Ureter (tissue), 1 donor: ENCODE data around the gene ITPR1. TPM values are rescaled to one million over a fixed set of nuclear protein-coding genes. Genes with fewer than 3 reads are reported as not detected.

Source experiments
- DNase-seq: peaks from one replicate; pipeline ENCODE4 v3.0.0-alpha.2; 2020; ENCODE audit warnings: low spot score
- total RNA-seq: library from RNA; stranded (reverse); gene quantifications from one replicate; pipeline ENCODE4 v1.2.4, GENCODE V29; 2023
- donor health status: DM: yes; HTN: yes; CAD: no.

Gene ITPR1
- total RNA-seq, 1 donor from 2014 or later = 98.1 TPM

DNA sequence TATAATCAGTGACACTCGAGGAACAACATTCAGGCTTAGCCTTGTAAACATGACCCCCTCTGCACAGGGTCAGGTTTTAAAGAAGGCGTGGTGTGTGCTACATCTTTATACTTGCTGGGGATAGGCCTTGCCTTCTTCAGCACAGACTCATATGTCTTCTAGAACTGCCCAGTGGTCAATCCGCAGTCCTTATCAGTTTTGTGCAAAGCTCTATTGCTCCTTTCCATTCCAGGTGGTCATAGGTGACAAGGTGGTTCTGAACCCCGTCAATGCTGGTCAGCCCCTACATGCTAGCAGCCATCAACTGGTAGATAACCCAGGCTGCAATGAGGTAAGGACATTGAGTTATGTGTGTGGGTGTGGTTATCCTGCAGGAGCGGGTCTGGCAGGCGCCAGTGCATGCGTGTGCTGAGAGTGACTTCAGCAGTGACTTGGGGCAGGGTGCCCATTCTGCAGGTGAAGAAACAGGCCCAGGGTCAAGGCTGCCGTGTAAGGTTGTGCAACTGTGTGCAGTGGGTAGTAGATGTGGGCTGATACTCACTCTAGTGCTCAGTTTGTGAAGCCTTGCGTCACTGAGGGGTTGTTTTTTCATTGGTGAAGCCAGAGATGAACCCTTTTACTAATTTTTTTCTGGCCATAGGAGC is 150.9 kb downstream of the ITPR1 start:
- no peak for DNase-seq

- no peak for DNase-seq
Observed at GRCh38 chr3:4644951-4645350, 151.8 kb downstream of the ITPR1 start.

- DNase-seq = no peak
Observed at GRCh38 chr3:4645468-4645867, 152.3 kb downstream of the ITPR1 start.

- DNase-seq = no peak
Observed at GRCh38 chr3:4647411-4647810, 154.3 kb downstream of the ITPR1 start.

GRCh38 chr3:4655145-4656045 is 162.2 kb downstream of the ITPR1 start:
- no peak for DNase-seq

DNA sequence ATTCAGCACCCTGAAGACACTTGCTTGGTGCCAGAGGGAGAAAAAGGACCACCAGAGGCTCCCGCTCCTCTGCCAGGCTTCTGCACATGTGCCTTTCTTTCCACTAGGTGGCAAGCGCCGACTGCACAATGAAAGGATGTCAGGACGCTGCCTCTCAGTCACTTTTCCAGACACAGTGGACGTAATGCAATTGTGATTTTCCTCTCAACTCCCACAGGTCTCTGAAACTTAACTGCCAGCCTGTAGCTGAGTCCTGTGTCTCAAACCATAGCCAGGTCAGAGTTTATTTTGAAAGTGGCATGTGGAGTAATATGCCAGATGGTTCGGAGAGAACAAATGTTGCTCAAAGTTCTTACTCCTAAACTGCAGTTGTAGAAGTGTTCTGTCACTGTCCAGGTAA is 162.9 kb downstream of the ITPR1 start:
- DNase-seq = peak; percentile 59

- no peak for DNase-seq
Observed at GRCh38 chr3:4656626-4657328, 163.6 kb downstream of the ITPR1 start.

DNA sequence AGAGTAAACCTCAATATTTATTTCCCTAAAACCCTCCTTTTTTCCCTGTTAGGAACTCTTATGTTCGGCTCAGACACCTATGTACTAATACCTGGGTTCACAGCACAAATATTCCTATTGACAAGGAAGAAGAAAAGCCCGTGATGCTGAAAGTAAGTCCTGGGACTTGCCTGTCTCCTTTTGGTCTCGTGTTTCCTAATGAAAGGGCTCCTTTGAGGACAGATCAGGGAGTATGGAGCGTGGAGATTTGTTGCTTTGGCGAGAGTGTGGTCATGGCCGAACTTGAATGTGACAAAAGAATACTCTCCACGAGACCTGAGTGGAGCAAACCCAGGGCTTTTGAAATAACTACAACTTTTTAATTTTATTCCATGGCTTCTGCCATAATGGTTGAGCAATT is 167.8 kb downstream of the ITPR1 start:
- DNase-seq = no peak

DNA sequence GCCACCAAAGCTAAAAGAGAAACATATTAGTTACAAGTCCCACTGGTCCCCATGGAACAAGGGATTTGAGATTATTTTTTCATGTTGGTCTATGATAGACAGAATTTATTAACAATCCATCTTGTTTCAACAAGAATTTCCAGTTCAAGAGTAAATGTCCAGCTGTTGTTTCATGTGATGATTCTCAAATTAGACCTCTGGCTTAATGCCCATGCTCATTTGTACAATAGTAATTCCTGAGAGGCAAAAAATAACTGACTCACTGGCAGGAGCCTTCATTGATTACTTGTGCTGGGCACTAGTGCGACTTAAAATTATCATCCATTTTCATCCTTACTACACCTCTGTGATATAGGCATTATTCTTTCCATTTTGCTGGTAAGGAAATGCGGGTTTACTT is 171.3 kb downstream of the ITPR1 start:
- DNase-seq = no peak

DNA sequence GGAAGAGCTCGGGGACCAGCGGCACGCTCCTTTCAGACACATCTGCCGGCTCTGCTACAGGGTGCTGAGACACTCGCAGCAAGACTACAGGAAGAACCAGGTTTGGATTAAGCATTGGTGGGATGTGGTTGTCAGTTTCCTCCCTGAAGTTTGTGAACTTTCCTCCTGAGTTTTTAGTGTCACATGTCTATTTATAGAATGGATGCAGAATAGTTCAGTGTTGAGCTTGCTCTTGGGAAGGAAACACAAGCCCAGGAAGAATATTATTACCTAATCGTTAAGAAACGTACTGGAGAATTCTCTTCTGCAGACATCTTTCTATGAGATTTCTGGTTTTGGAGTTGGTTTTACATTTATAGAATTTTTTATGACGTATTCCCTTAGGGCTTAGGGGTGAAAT is 172.0 kb downstream of the ITPR1 start:
- no peak for DNase-seq

DNA sequence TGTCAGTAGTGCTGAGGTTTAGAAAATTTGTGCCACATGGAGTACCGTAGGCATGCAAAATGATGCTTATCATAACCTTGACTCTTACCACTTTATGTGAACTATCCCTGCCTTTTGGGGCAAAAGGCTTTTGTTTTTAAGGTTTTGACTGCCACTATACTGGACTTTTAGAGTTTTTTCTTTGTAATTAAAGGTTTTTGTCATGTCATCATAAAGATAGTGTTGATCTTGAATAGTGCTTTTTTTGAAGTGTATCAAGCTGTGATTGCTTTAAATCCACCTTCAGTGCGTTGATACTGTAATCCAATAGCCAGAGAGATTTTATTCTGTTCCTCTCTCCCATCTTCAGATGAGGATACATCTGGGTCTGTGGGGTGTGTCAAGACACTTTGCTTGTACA is 172.9 kb downstream of the ITPR1 start:
- no peak for DNase-seq

- DNase-seq = no peak
Observed at GRCh38 chr3:4670352-4670751, 177.2 kb downstream of the ITPR1 start.

GRCh38 chr3:4672725-4673275 is 179.7 kb downstream of the ITPR1 start:
- no peak for DNase-seq

DNA sequence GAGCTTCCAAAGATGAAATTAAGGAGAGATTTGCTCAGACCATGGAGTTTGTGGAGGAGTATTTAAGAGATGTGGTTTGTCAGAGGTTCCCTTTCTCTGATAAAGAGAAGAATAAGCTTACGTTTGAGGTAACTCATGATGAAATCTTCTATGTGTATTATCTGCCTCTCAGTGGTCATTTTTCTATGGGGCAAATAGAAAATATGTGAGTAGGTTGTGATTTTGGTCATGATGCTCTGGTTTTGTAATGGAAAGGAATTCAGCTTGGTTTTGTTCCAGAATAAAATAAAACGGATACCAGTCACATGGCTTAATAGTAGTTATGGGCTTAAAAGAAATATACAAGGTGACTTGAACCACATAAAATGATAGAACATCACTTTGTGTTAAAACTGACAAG is 181.1 kb downstream of the ITPR1 start:
- no peak for DNase-seq

GRCh38 chr3:4675704-4676103 is 182.6 kb downstream of the ITPR1 start:
- DNase-seq = no peak

DNA sequence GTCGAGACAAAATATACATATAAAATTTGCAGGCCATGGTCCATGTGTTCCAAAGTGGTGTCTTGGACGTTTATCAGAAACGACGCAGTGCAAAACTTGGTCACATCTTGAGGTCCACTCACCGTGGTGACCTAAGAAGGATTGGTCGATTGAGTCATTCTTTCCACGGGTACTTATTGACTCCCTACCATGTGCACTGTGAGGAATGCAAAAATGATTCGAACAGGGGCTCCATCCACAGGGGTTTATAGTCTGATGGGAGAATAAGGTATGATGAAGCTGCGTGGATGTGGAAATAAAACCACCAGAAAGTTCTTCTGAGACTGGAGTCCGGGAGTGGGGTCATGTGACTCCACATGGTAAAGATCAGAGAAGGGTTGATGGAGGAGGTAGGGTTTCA is 185.2 kb downstream of the ITPR1 start:
- no peak for DNase-seq

GRCh38 chr3:4680227-4680691 is 187.1 kb downstream of the ITPR1 start:
- no peak for DNase-seq

DNA sequence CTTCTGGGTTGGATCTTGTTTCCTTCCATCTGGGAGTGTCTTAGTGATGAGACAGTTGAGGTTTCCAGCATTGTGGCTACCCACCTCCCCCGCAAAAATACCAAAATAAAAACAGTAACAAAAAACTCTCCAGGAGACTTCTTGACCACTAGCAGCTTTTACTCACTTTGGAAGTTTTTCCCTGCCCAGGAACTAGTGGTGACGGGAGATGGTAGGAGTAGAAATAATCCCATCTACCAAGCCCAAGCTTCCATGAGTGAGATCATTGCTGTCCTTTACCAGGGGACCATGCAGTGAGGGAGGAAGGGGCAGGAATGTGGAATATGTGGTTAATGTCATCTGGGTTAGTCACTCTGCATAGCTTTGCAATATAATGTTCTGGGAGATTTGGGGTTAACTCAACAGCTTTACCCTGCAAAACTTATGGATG is 187.7 kb downstream of the ITPR1 start:
- no peak for DNase-seq

DNA sequence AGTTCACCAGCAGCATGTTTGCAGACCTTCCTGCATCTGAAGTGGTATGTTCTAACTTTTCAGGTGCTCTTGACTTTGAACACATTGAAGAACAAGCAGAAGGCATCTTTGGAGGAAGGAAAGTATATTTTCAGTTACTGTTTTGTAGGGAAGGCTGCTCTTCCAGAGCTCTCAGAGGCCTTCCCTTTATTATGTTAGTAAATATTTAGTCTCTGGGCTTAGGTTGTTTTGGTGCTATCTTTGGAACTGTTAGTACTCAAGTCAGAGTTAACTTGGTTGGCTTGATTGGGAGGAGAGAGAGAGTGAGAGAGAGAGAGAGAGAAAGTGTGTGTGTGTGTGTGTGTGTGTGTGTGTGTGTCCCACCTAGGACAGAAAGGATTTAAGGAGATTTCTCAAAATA is 188.2 kb downstream of the ITPR1 start:
- no peak for DNase-seq

GRCh38 chr3:4684117-4684516 is 191.0 kb downstream of the ITPR1 start:
- DNase-seq = no peak

- DNase-seq = no peak
Observed at GRCh38 chr3:4684976-4685375, 191.8 kb downstream of the ITPR1 start.

GRCh38 chr3:4685673-4686345 is 192.7 kb downstream of the ITPR1 start:
- DNase-seq = no peak
